Measurements from ENCODE around the gene MICA. TPM values are rescaled to one million over a fixed set of nuclear protein-coding genes. Genes with fewer than 3 reads are reported as not detected.
A peak's percentile ranks its signal among the peaks of the same experiment; 100 is the strongest.
"Not testable (repeated sequence)": the region's sequence is repeated elsewhere in the genome, so short reads cannot be mapped to it uniquely, and the experiment has no call there.

The MICA gene
- total RNA-seq, 4 donors from 2014 or later, result 9.1 to 31.7 (median 17.2) TPM

- no peak overlapping the region for H3K4me3 ChIP-seq
- H3K36me3 ChIP-seq, result no peaks in the 10 kb centered on the region
- no peaks in the 10 kb centered on the region for H3K4me1 ChIP-seq
- H3K27me3 ChIP-seq, result no peaks in the 10 kb centered on the region
- no peak overlapping the region for H3K27ac ChIP-seq
- no peak for DNase-seq
- H3K9me3 ChIP-seq, result no peaks in the 10 kb centered on the region
- intact Hi-C loops (cut with DNase I; ENCODE audit: low total_unique reads), result loop anchor here (10.0 kb wide), 1 partner anchor 88 kb away; the partner anchor contains the start of gene HLA-C
- no peak for TF ChIP-seq POLR2A (IDR thresholded peaks at IDR 0.05)
- TF ChIP-seq, protein P1, sequence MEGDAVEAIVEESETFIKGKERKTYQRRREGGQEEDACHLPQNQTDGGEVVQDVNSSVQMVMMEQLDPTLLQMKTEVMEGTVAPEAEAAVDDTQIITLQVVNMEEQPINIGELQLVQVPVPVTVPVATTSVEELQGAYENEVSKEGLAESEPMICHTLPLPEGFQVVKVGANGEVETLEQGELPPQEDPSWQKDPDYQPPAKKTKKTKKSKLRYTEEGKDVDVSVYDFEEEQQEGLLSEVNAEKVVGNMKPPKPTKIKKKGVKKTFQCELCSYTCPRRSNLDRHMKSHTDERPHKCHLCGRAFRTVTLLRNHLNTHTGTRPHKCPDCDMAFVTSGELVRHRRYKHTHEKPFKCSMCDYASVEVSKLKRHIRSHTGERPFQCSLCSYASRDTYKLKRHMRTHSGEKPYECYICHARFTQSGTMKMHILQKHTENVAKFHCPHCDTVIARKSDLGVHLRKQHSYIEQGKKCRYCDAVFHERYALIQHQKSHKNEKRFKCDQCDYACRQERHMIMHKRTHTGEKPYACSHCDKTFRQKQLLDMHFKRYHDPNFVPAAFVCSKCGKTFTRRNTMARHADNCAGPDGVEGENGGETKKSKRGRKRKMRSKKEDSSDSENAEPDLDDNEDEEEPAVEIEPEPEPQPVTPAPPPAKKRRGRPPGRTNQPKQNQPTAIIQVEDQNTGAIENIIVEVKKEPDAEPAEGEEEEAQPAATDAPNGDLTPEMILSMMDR (IDR thresholded peaks at IDR 0.05), result no peak
Observed at GRCh38 chr6:31362751-31363150, 40.6 kb upstream of the MICA start.

DNA sequence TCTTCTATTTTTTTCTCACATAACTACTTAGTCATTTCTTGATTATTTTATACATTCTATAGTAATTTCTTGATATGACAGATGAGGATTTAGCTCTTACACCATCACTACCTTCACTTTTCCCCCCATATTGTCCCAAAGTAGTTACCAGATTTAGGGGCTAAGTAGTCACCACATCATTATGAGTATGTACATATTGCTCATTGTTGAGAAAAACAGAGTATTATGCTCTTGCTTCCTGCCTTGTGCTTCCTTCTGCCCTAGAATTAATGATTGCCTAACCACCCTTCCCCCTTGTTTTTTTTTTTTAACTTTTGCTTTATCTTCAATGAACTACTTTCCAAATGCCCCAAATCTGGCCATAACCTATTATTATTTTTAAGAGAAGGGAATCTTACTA lies 39.6 kb upstream of the MICA start:
- no peak overlapping the region for H3K4me3 ChIP-seq
- no peaks in the 10 kb centered on the region for H3K9me3 ChIP-seq
- TF ChIP-seq, protein P1 (IDR thresholded peaks at IDR 0.05), result no peak
- TF ChIP-seq POLR2A (IDR thresholded peaks at IDR 0.05), result no peak
- no peaks in the 10 kb centered on the region for H3K36me3 ChIP-seq
- H3K4me1 ChIP-seq, result no peaks in the 10 kb centered on the region
- intact Hi-C loops (cut with DNase I; ENCODE audit: low total_unique reads), result loop anchor here (10.0 kb wide), 1 partner anchor 89 kb away; the partner anchor contains the start of gene HLA-C
- DNase-seq, result no peak
- H3K27ac ChIP-seq, result no peak overlapping the region
- H3K27me3 ChIP-seq, result no peaks in the 10 kb centered on the region

DNA sequence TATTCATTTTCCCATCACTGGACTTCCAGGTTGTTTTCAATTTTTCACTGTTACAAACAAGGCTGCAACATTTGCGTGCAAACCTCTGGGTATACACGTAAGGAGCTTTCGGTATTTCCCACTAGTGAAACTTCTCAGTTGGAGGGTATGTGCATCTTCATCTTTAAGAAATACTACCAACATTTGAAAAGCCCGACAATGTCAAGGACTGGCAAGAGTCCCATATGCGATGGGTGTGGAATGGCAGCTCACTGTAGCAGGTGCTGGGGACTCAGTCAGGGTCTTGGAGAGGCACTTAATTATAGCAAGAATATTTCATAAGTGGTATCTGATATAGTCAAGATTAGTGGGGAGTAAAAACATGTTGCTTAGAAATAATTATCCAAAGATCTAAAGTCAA lies 37.5 kb upstream of the MICA start:
- intact Hi-C loops (cut with DNase I; ENCODE audit: low total_unique reads), result loop anchor here (5.0 to 10.0 kb wide), 2 partner anchors 91 to 229 kb away; partner anchors contain the start of genes HLA-C and PSORS1C2
- no peak for DNase-seq
- TF ChIP-seq, protein P1 (IDR thresholded peaks at IDR 0.05), result no peak
- no peak for TF ChIP-seq POLR2A (IDR thresholded peaks at IDR 0.05)
- H3K4me3 ChIP-seq, result no peak overlapping the region
- no peaks in the 10 kb centered on the region for H3K4me1 ChIP-seq
- H3K27ac ChIP-seq, result no peak overlapping the region
- no peaks in the 10 kb centered on the region for H3K9me3 ChIP-seq
- H3K36me3 ChIP-seq, result no peaks in the 10 kb centered on the region
- no peaks in the 10 kb centered on the region for H3K27me3 ChIP-seq

DNA sequence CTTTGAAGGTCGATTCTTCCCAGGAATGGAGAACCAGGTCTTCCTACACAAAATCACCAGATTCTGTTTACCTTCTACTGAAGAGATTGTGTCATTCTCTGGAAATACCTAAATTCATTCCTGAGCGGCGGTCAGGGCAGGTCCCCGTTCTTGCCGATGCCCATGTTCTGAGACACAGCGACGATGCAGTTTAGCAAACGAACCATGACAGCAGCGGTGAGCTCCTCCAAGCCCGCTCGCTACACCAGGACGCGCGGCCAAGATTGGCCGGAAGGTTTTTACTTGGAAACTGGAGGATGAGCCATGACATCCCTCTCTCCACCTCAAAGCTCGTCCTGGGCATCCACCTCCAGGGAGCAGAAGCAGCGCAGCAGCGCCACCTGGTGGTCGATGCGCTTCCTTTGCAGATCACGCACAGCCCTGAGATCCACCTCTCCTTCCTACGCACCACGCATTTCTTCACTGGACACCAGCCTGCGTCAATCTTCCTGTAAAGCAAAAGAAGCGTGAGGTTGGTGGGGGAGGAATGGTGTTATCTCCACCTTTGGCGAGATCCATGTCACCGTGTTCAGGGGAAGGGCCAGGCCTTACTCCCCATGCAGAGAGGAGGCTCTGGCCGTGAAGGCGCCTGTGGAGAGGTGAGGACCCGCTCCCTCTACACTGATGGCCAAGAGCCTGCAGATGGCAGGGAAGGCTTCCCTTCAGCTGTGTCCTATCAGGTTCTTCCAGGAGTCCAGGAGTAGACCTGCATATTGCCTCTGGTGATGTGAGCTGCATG lies 36.5 kb upstream of the MICA start:
- TF ChIP-seq POLR2A (IDR thresholded peaks at IDR 0.05), result peak in 1 of 2 donors; percentile 23
- TF ChIP-seq, protein P1 (IDR thresholded peaks at IDR 0.05), result peak; percentile 88 to 97 (median 92)
- Histone ChIP-seq H3K4me1 (no peaks in the 10 kb centered on the region), H3K4me3 (peak overlapping the region in 1 of 2 donors; percentile 24), H3K36me3 (no peaks in the 10 kb centered on the region), H3K27me3 (no peaks in the 10 kb centered on the region), H3K9me3 (peaks cover 0 to 1% of the 10 kb centered on the region in 2 donors), H3K27ac (no peak overlapping the region)
- DNase-seq, result peak; percentile 88 to 89
- intact Hi-C loops (cut with DNase I; ENCODE audit: low total_unique reads), result loop anchor here (5.0 to 10.0 kb wide), 2 partner anchors 92 to 230 kb away; partner anchors contain the start of genes HLA-C and PSORS1C2

DNA sequence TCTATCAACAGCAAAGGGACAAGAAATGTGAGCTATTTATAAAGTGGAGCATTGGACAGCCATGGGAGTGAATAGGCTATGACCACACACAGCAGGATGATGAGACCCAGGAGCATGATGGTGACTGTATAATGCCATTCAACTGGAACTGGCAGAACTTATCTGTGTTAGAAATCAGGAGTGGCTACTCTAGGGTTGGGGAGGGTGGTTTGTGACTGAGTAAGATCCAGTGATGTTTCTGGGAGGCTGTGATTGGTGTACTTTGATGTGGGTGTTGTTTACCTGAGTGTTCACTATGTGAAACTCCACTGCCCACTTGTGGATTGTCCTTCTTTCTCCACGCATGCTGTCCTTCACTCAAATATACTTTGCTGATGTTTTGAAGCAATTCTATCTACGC lies 34.9 kb upstream of the MICA start:
- Histone ChIP-seq H3K27ac (no peak overlapping the region), H3K27me3 (no peaks in the 10 kb centered on the region), H3K36me3 (no peaks in the 10 kb centered on the region), H3K4me3 (no peak overlapping the region), H3K4me1 (no peaks in the 10 kb centered on the region), H3K9me3 (peaks cover 0 to 7% of the 10 kb centered on the region in 2 donors)
- TF ChIP-seq, protein P1 (IDR thresholded peaks at IDR 0.05), result no peak
- TF ChIP-seq POLR2A (IDR thresholded peaks at IDR 0.05), result no peak
- intact Hi-C loops (cut with DNase I; ENCODE audit: low total_unique reads), result loop anchor here (5.0 to 10.0 kb wide), 2 partner anchors 94 to 231 kb away; partner anchors contain the start of genes HLA-C and PSORS1C2
- DNase-seq, result no peak

- H3K27ac ChIP-seq; H3K4me1 ChIP-seq; H3K36me3 ChIP-seq; intact Hi-C loops (cut with DNase I; ENCODE audit: low total_unique reads); H3K27me3 ChIP-seq; H3K9me3 ChIP-seq; DNase-seq; H3K4me3 ChIP-seq: not testable (repeated sequence)
Observed at GRCh38 chr6:31374118-31374517, 29.3 kb upstream of the MICA start.
